ENCODE measurements around the gene GRIN1.

GRIN1 gene

GRCh38 chr9:137164370-137165249 lies 25.7 kb downstream of the GRIN1 start:
- CTCF ChIA-PET, result no interaction called here
- no peak for DNase-seq (ENCODE audit: extremely low spot score)
- POLR2A ChIA-PET, result no interaction called here
- TF ChIP-seq, protein P1, sequence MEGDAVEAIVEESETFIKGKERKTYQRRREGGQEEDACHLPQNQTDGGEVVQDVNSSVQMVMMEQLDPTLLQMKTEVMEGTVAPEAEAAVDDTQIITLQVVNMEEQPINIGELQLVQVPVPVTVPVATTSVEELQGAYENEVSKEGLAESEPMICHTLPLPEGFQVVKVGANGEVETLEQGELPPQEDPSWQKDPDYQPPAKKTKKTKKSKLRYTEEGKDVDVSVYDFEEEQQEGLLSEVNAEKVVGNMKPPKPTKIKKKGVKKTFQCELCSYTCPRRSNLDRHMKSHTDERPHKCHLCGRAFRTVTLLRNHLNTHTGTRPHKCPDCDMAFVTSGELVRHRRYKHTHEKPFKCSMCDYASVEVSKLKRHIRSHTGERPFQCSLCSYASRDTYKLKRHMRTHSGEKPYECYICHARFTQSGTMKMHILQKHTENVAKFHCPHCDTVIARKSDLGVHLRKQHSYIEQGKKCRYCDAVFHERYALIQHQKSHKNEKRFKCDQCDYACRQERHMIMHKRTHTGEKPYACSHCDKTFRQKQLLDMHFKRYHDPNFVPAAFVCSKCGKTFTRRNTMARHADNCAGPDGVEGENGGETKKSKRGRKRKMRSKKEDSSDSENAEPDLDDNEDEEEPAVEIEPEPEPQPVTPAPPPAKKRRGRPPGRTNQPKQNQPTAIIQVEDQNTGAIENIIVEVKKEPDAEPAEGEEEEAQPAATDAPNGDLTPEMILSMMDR (IDR thresholded peaks at IDR 0.05; ENCODE audit: control extremely low read depth, extremely low read depth, low read depth, missing control alignments), result no peak

DNA sequence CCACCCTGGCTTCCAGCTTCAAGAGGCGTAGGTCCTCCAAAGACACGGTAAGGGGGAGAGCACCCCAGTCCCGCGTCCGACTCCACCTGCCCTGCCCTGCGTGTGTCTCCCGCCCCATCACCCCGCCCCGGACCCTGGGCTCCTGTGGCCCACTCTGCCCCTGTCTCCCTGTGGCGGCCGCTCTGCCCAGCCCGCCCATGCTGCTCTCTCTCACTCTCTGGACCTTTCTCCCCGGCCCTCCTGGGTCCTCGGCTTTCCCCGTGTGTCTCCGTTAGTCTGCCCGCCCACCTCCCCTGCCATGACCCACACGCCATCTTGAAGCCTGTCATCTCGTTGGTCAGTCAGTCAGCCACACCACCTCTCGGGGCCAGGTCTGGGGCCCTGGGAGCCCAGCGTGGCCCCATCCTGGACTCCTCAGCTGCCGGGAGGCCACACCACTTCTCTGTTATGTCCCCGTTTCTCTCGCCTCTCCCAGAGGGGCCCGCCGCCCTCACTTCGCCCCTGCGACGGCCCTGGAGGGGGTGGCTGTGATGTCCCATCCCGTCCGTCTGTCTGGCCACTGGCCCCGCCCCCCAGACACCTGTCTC lies 26.4 kb downstream of the GRIN1 start:
- TF ChIP-seq, protein P1 (IDR thresholded peaks at IDR 0.05; ENCODE audit: control extremely low read depth, extremely low read depth, low read depth, missing control alignments), result no peak
- ChIA-PET CTCF (interaction anchor here (1.4 kb wide), 2 partner anchors 26 to 27 kb away, joined by 3 read pairs; partner anchors contain the start of gene GRIN1), POLR2A (no interaction called here)
- DNase-seq (ENCODE audit: extremely low spot score), result no peak

DNA sequence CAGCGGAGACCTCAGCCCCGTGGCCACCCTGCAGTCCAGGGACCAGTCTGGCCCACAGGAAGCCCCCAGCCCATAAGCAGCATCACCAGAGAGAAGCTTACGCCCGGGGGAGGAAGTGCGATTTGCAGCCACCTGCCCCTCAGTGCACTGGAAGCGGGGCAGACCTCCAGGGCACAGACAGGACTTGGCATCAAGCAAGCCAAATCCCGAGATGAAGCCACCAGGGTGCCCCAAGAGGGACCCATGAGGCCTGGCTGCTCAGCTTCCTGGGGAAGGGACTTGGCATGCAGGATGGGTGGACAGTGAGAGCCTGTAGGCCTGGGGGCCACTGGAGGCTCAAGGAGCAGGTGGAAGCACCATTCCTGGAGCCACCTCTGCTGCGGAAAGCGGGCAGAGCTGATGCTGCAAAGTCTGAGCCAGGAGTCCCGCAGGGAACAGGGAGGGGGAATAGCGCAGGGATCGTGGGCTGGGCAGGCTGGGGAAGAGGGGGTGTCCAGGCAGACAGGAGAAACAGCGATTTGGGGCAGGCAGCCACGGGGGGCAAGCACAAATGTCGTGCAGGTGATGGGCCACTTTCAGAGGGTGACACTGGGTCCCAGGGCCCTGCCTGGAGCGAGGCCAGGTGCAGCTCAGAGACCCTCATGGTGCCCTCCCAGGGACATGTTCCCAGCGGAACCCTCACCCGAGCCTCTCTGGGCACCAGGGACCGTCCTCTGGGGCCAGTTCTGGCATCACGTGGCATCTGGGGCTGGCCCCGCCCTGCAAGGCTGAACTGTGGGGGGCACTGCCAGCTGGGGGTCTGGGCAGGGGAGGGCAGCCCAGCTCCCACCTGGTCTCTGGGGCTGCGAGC lies 27.7 kb downstream of the GRIN1 start:
- TF ChIP-seq, protein P1 (IDR thresholded peaks at IDR 0.05; ENCODE audit: control extremely low read depth, extremely low read depth, low read depth, missing control alignments), result no peak
- ChIA-PET CTCF (interaction anchor here (1.0 to 1.4 kb wide), 6 partner anchors 8 to 70 kb away, joined by 3 read pairs; partner anchors contain the start of genes GRIN1 and SSNA1), POLR2A (no interaction called here)
- DNase-seq (ENCODE audit: extremely low spot score), result no peak

- ChIA-PET POLR2A (no interaction called here), CTCF (interaction anchor here (1.0 to 1.2 kb wide), 3 partner anchors 9 to 69 kb away, joined by 3 to 4 read pairs (median 3); partner anchors contain the start of gene SSNA1)
- TF ChIP-seq, protein P1 (IDR thresholded peaks at IDR 0.05; ENCODE audit: control extremely low read depth, extremely low read depth, low read depth, missing control alignments), result no peak
- DNase-seq (ENCODE audit: extremely low spot score), result no peak
Observed at GRCh38 chr9:137167277-137167746, 28.4 kb downstream of the GRIN1 start.

GRCh38 chr9:137167747-137168572 lies 29.0 kb downstream of the GRIN1 start:
- no peak for DNase-seq (ENCODE audit: extremely low spot score)
- TF ChIP-seq, protein P1 (IDR thresholded peaks at IDR 0.05; ENCODE audit: control extremely low read depth, extremely low read depth, low read depth, missing control alignments), result no peak
- ChIA-PET POLR2A (no interaction called here), CTCF (interaction anchor here (1.2 to 1.4 kb wide), 2 partner anchors 8 to 69 kb away, joined by 3 to 4 read pairs; no protein-coding TSS in a partner anchor)
